ENCODE data around the gene HAO2.
"Not testable (repeated sequence)": the region's sequence is repeated elsewhere in the genome, so short reads cannot be mapped to it uniquely, and the experiment has no call there.

HAO2 gene

DNA sequence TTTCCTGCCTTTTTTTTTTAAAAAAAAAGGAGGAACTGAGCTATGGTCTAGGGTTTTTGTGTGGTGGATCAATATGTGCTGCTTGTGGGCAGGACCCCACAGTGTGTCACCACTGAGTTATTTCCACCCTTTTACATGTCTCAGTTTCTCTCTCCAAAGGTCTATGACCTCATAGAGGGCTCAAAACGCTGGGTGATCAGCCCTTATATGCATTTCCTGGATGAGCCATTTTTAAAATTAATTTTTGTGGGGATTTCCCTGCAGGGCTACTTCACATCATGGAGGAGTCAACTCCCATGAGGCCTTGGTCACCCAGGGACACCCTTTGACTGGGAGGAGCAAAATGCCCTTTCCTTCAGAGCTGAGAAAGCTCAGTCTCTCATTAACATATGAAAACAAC, 20.7 kb upstream of the HAO2 start:
- DNase-seq: no peak

DNA sequence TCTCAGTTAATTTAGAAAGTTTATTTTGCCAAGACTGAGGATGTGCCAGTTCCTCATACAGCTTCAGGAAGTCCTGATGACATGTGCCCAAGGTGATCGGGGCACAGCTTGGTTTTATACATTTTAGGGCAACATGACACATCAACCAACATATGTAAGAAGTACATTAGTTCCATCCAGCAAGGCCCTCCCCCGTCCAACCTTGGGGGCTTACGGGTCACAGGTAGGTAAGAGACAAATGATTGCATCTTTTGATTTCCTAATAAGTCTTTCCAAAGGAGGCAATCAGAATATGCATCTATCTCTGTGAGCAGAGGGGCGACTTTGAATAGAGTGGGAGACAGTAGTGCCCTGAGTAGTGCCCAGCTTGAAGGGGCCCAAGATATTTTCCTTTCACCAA, 19.6 kb upstream of the HAO2 start:
- DNase-seq: no peak

DNA sequence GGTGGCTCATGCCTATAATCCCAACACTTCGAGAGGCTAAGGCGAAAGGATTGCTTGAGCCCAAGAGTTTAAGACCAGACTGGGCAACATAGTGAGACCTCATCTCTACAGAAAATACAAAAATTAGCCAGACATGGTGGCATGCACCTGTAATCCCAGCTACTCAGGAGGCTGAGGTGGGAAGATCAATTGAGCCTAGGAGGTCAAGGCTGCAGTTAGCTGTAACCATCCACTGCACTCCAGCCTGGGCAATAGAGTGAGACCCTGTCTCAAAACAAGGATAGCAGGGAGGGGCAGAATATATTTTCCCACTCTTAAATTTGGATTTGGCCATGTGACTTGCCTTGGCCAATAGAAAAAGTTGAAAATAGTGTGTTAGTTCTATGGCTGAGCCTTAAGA, 17.7 kb upstream of the HAO2 start:
- not testable (repeated sequence) for DNase-seq

DNA sequence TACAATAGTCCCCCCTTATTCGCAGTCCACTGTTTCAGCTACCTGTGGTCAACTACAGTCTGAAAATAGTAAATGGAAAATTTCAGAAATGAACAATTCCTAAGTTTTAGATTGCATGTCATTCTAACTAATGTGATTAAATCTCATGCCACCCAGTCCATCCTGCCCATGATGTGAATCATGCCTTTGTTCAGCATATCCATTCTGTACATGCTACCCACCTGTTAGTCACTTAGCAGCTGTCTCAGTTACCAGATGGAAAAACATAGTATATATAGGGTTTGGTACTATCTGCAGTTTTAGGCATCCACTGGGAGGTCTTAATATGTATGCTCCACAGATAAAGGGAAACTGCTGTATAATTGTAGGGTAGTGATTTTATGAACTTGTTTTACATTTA, 16.6 kb upstream of the HAO2 start:
- no peak for DNase-seq

DNA sequence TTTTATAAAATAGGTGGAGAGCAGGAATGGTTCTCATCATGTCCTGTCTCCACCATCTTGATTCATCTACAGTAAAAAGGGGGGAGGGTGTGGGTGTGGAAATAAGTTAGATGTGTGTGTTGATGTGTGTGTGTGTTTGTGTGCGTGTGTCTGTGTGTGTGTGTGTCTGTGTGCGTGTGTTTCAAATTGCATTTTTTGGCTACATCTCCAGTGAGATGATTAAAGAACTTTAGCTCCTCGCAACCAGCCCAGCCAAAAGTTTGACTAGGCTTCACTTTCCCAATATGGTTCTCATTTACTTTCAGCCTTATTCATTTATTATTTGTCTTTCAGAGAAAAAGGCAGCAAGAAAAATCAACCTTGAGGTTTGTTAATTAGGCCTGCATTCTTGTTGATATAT, 14.7 kb upstream of the HAO2 start:
- DNase-seq: no peak

DNA sequence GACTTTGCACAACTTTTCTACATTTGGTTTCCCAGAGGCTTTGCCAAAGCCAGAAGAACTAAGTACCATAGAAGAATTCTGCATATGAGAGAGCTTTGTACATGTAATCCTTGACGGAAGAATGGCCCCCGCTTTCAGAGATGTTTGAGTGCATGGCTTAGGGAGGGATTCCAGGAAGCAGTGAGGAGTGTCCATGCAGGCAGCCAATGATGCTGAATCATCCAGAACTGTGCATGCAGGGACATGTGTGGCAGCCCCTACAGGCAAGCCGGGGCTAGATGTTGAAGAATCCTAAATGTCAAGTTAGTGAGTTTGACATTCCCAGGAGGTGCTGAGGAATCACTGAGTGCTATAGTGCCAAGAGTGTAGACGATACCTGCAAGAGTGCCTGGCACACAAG, 9.9 kb upstream of the HAO2 start:
- DNase-seq: no peak

DNA sequence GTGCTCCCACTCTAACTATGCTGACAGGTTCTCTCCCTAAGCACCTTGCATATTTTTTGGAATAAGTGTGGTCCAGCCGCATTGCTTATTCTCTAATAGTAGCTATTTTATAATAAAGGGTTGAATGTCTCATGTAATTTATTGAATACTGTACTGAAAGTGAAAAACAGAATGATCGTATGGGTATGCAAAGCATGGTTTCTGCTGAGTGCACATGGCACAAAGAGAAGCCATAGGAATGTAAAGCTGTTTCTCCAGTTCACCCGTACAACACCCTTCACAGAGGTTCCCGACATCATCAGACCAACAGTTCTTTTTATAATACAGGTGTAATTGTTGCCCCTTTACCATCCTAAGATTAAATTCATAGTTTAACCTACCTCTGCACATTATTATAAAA, 8.9 kb upstream of the HAO2 start:
- DNase-seq: no peak

DNA sequence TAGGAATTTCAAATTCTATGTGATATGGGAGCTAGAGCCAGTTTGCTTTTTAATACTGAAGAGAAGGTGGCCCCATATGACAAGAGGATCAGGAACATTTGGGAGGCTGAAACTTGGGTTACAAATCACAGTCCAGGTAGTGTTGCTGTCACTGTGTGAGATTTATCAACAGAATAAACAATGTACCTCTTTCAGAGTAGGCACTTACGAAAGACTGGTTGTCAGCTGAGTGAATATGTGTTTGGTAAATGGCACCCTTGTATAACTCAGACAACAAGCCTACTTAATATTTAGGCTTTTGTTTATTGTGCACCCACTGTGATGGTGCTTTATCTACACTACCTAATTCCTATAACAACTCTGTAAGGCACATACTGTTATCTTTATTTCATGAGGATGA, 7.4 kb upstream of the HAO2 start:
- no peak for DNase-seq

DNA sequence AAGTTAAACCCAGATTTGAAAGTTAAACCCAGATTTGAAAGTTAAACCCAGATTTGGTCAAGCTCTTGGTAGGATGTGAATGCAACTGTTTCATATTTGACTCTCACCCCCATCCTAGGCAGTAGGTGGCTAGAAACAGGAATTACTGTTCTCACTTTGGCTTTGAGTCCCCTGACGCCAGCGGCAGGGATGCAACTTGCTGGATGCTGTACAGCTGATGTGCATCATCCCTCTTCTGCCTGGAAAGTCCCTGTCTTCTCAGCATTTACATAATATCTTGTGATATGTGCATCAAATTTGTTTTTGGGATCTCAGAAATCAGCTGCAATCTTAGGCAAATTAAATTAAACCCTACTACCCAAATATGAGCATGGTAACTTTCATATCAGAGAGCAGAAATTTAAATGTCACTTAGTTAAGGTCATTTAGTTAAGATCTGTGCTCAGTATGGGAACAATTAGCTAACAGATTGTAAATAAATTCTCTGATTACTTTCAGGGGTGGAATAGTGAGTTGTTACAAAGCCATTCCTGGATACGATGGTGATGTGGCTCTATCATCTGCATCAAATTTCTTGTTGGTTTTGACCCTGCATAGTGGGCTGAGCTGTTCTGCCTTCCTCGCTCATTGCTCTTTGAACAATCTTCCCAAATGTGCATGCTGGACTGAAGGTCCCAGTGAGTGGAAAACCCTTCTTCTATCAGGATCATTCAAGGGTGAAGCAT, 6.8 kb upstream of the HAO2 start:
- DNase-seq: no peak

DNA sequence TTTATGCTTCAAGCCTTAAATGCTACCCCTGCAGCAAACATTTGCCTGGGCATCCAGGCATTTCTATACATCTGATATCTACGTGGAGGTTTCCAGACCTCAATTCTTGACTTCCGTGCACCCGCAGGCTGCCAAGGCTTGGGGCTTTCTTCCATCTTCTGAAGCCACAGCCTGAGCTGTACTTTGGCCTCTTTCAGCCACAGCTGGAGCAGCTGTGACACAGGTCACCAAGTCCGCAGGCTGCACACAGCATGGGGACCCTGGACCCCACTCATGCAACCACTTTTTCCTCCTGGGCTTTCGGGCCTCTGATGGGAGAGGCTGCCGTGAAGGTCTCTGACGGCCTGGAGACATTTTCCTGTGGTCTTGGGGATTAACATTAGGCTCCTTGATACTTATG, 5.4 kb upstream of the HAO2 start:
- no peak for DNase-seq

DNA sequence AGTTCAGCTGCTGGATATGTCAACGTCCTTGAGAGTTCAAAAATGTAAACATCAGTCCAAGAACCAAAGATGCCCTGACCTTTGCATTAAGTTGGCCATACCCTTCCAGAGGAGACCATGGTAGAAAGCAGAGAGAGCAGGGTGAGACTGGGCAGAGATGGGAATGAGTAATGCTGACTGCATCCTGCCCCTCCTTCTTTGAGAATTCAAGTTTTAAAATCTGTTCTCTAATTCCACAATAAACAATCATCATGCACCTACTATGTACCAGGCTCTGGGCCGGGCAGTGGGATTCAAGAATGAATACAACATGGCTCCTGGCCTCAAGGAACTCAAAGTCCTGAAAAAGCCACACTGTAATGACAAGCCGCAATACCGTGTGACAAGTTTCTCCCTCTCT, 3.9 kb upstream of the HAO2 start:
- no peak for DNase-seq

DNA sequence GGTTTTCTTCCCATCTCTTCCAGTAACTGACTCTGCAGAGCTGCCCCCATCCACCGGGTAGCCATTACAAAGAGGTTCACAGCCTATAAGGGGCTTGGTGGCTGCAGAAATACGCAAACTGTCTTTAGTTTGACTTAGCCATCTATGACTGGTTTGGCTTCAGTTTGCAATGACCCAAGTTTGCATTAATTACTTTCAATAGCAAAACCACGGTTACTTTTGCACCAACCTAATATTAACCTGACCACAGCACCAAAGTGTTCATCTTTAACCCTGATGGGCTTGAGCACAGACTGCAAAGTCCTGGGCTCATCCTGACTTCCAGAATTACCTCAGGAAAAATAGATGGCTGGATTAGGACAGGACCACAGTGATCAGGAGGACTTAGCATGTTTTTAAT, 2.2 kb upstream of the HAO2 start:
- DNase-seq: no peak

DNA sequence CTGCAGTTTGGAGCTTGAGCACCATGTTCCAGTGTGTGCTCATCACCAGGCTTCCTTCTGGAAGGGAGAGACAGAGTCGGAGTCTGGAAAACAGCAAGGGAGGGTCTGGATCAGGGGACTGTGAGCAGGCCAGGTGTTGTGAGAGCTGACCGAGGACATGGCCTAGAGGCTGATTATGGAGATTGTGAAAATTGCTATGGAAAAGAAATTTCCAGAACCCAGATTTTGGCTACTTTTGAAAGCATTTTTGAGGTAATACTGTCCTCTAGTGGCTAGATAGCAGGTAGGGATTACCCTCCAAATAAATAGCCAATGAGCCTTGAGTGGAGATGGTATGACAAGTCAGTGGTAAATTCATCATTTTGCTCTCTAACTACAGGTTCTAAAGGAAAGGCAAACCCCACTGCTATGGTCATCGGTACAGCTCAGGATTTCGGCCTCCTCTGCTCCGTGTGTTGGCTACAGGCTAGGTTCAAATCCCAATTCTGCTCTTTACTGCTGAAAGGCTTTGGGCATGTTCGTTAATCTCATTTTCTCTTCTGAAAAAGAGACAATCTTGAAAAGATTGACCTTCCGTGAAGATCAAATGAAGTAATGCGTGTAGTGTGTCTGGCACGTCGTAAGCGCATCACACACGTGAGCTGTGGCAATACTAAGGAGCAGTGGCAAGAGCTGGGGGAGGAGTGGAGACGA, 1.0 kb upstream of the HAO2 start:
- no peak for DNase-seq

DNA sequence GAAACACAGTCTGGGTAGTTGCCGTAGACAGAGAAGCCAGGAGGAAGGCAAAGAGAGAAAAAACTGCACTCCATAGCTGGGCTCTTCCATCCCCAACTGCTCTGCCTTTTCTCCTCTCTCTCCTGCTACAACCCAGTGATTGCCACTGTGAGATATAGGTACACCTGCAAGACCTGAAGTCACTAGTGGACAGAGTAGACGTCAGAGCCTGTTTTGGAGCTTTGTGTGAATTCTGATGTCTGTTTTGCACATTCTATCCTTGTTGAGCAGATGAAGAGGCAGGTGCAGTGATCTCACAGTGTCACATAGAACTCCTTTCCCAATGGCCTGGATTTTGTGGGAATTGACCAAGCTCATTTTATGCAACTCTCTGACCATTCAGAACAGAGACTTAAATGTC, 2.2 kb downstream of the HAO2 start:
- DNase-seq: no peak

DNA sequence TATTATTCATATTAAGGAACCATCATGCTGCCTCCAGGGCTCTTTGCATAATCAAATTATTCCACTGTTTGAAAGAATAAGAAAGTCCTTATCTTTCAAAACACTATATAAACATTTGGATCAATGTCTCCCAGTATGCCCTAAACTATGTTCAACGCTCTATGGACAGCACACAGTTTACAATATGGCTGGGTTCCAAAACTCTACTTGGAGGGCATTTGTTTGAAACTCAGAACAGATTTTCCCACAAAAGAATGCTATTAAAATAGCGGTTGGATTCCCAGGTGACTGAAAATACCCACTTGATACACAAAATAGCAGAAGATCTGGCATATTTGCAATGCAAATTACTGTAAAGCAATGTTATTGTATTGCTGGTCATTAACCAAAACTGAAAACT, 3.2 kb downstream of the HAO2 start:
- no peak for DNase-seq

DNA sequence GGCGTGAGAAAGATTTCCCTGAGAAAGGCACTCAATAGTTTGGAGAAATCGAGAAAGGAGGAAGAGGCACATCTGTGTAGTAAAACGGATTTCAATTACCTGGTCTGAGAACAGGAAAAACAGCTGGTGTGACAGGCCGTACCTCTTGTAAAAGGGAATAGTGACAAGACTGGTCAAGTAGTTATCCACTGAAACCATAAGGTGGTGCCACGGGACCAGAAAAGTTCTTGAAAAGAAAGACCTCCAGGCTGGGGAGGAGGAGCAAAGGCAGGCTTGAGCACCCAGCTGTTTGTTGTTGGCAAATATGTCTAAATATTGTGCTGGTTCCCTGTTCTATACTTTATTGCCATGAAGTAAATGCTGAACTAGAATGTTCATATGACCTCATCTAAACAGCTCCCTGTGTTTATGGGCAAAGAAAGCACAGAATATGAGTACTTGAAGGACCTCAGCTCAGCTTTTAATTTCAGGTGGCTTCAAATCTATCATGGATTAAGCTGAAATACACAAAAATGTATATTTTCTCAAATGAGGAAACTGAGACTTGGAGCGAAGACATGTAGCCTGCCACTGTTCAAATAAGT, 4.0 kb downstream of the HAO2 start:
- no peak for DNase-seq

DNA sequence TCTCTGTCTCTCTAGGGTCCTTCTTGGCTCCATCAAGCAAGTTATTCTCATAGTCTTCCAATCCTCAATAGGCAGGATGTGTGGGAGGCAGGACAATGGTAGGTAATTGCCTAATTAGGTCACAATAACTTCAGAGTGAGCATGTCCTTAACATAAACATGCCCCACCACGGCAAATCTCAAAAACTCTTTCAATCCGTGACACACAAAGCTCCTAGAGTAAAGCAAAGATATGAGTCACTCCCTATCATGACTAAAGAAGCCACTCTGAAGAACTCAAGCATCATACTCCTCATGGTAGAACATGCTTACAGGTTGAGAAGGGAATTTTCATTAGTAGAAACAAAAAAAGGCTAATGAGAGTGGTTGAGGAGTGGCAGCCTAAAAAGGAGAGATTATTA, 4.9 kb downstream of the HAO2 start:
- DNase-seq: no peak

DNA sequence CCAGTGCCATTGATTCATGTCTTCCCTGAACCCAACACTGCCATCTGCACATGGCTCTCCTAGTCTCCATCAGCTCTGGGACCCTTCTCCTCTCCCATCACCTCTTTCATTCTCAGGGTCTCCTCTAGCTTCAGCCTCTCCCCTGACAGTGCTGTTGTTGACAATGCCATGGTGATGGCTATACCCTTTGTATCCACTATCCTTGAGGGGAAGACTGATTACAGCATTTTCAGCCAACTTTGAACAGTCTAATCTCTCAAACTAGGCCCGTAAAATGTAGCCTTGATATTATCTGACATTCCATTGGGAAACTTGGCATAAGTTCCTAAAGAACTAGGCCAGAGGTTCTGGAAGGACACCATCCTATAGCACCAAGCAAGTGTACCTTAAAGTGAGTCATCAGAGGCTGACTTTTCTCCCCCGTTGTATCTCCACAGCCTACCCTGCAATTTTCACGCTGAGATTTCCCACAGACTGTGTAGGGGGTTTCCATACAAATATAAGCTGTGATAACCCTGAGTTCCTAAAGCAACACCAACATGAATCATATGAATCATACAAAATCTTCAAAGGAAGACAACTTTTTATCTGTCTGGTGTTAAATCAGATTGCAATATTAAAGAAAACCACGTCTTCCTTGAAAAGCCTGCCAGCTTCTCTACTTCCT, 5.8 kb downstream of the HAO2 start:
- no peak for DNase-seq

DNA sequence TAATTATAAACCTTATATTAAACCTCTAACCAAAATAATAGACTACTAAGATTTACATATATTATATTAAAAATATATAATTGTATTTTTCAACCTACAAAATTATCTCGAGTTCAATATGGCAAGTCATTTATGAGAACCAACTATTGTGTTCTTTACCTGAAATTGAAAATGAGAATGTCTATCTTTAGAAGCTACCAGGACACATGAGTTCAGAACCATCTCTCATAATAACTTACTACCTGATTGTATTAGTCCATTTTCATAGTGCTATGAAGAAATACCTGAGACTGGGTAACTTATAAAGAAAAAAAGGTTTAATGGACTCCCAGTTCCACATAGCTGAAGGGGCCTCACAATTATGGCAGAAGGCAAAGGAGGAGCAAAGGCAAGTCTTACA, 6.8 kb downstream of the HAO2 start:
- DNase-seq: no peak

DNA sequence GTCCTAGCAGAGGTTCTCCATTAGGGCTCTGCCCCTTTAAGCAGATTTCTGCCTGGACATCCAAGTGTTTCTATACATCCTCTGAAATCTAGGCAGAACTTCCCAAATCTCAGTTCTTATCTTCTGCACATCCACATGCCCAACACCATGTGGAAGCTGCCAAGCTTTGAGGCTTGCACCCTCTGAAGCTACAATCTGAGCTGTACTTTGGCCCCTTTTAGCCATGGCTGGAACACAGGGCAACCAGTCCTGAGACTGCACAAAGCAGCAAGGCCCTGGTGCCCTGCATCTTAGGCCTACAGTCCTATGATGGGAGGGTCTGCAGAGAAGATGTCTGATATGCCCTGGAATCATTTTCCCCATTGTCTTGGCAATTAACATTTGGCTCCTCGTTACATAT, 8.0 kb downstream of the HAO2 start:
- DNase-seq: no peak

DNA sequence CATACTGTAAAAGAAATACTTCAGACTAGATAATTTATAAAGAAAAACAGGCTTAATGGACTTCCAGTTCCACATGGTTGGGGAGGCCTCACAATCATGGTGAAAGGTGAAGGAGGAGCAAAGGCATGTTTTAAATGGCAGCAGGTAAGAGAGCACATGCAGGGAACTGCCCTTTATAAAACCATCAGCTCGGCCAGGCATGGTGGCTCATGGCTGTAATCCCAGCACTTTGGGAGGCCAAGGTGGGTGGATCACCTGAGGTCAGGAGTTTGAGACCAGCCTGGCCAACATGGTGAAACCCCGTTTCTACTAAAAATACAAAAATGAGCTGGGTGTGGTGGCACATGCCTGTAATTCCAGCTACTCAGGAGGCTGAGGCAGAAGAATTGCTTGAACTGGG, 9.0 kb downstream of the HAO2 start:
- DNase-seq: not testable (repeated sequence)

DNA sequence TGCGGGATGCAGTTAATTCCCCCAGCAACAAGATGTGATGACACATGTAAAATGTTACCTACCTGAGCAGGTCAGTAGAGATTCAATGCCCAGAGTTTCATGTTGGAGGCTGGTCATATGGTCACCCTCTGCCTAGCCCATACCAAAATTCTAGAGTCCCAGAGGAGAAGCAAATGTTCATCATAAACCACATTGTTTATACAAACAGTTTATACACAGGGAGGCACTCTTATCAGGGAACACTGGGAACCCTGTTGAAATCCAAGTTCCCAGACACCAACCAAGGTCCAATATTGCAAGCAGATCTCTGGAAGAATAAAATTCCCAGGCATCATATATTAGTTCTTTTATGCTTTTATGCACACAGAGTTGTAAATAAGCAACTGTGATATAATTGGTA, 10.5 kb downstream of the HAO2 start:
- no peak for DNase-seq

DNA sequence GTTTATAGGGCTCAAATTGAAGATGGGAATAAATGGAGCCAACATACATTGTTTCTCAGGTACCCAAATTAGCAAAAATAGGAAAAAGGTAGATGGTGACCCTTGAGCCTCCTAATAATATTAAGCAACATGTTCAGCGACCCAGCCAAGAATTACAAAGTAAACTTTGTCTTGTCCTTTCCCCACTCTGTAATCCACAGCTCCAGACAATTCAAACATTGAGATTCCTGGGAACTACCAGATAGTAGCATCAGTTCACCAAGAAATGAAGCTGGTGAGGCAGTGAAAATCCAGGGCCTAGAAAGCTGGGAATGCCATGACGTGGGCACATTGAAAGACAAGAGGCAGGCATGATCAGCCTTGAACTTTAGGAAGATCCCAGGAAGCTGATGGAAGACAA, 11.7 kb downstream of the HAO2 start:
- no peak for DNase-seq

DNA sequence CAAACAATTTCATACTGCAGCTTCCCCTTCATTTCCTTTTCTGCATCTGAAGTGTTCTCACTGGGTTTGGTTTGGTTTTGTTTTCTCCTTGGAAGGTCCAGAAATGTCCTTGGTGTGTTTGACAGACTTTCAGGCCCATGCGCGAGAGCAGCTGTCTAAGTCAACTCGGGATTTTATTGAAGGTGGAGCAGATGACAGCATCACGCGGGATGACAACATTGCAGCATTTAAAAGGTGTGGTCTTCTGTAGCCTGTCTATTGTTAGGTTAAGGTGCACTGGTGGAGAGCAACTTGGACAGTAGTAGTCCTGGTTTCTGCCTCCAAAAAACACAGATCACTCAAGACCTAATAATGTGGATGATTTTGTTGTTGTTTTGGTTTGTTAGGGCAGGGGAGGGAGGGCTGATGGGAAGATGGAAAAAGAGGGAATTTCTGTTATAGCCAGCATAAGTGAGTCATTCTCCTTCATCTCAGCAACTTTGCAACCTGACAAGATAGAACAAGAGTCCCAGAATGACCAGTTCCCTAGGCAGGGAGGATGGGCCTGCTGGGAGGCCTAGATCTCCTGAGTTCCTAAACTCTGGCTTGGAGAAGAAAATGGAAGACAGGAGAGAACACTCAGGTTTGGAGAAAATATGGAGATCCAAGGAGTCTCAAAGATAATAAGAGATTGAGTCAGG, 12.5 kb downstream of the HAO2 start:
- DNase-seq: no peak

Measured in activated CD8-positive, alpha-beta memory T cell treated with anti-CD3 and anti-CD28 coated beads, Interleukin-2, amount 50 U/mL, for 48 hours (primary cell).